Measurements from ENCODE around the gene ZBTB44. TPM values are rescaled to one million over a fixed set of nuclear protein-coding genes. Genes with fewer than 3 reads are reported as not detected.

Gene ZBTB44
- total and polyA plus RNA-seq, 4 experiments from 2014 or later, result 3.0 to 76.2 (median 40.7) TPM

GRCh38 chr11:130227373-130227772 lies 87.3 kb downstream of the ZBTB44 start:
- H3K4me3 ChIP-seq (ENCODE audit: low read length in 2 of 2), result no peak overlapping the region
- CTCF ChIA-PET (ENCODE audit: partially characterized antibody), result interaction anchor here (2.9 kb wide), 1 partner anchor 15 kb away, joined by 15 read pairs; no protein-coding TSS in a partner anchor

DNA sequence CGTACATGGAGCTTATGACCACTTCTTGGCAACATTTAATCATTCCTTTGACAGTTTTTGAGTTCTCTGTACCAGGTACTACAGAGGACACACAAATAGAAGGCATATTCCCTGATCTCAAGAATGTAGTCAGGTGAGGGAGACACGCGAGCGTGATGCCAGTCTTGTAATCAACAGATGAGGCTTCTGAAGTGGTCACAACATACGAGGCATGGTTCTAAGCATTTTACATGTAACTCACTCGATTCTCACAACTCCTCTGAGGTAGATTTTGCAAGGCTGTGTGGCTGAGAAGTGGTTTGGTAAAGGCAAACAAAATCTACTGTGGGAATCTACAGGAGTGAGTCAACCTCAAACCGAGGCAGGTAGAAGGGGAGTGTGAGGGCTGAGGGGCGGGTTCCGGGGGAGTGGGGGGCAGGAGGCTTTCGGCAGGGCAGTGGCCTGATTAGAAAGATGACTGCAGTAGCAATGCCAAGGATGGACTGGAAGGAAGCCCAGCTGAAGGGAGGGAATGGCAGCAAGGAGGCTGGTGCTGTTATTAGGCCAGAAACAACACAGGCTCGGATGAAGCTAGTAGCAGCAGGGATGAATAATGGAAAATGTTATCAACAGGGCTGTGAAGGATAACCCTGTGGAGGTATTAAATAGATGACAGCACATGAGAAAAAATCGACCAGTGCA lies 91.3 kb downstream of the ZBTB44 start:
- Mint-ChIP-seq H3K27me3 (no peaks in the 10 kb centered on the region), H3K36me3 (no peaks in the 10 kb centered on the region), H3K27ac (peak overlapping the region in 2 of 7 donors; percentile 8 to 35), H3K4me3 (peak overlapping the region in 1 of 8 donors; percentile 22), H3K9me3 (no peaks in the 10 kb centered on the region), H3K4me1 (peaks cover 3 to 11% (median 5%) of the 10 kb centered on the region in 4 donors)
- DNase-seq, result no peak
- Histone ChIP-seq H3K27me3 (ENCODE audit: insufficient read depth, low read length) (no peaks in the 10 kb centered on the region), H3K4me1 (ENCODE audit: insufficient read depth, low read length) (no peaks in the 10 kb centered on the region), H3K4me3 (ENCODE audit: low read length in 2 of 2) (no peak overlapping the region), H3K36me3 (ENCODE audit: insufficient read depth, low read length) (no peaks in the 10 kb centered on the region), H3K9me3 (ENCODE audit: control insufficient read depth in 1 of 2, low read length in 2 of 2) (no peaks in the 10 kb centered on the region), H3K27ac (ENCODE audit: low read depth, low read length) (no peak overlapping the region)
- intact Hi-C loops (cut with micrococcal nuclease), result no loop called here
- ChIA-PET POLR2A (ENCODE audit: partially characterized antibody) (no interaction called here), CTCF (ENCODE audit: partially characterized antibody) (interaction anchor here (1.2 kb wide), 1 partner anchor 10 kb away, joined by 6 read pairs; no protein-coding TSS in a partner anchor)

More at GRCh38 chr11:130227373-130227772, 87.3 kb downstream of the ZBTB44 start:
- no peak overlapping the region for H3K4me3 Mint-ChIP-seq
- Histone ChIP-seq H3K27me3 (ENCODE audit: insufficient read depth, low read length) (no peaks in the 10 kb centered on the region), H3K36me3 (ENCODE audit: insufficient read depth, low read length) (no peaks in the 10 kb centered on the region), H3K27ac (ENCODE audit: low read depth, low read length) (no peak overlapping the region), H3K9me3 (ENCODE audit: control insufficient read depth in 1 of 2, low read length in 2 of 2) (no peaks in the 10 kb centered on the region), H3K4me1 (ENCODE audit: insufficient read depth, low read length) (no peaks in the 10 kb centered on the region)
- peaks cover 0 to 4% of the 10 kb centered on the region in 2 donors for H3K36me3 Mint-ChIP-seq
- DNase-seq, result no peak
- no peaks in the 10 kb centered on the region for H3K9me3 Mint-ChIP-seq
- intact Hi-C loops (cut with micrococcal nuclease), result loop anchor here (5.0 kb wide), 1 partner anchor 85 kb away; the partner anchor contains the start of gene ZBTB44
- H3K27ac Mint-ChIP-seq, result no peak overlapping the region
- no peaks in the 10 kb centered on the region for H3K27me3 Mint-ChIP-seq
- POLR2A ChIA-PET (ENCODE audit: partially characterized antibody), result no interaction called here
- peaks cover 3 to 11% (median 5%) of the 10 kb centered on the region in 4 donors for H3K4me1 Mint-ChIP-seq

DNA sequence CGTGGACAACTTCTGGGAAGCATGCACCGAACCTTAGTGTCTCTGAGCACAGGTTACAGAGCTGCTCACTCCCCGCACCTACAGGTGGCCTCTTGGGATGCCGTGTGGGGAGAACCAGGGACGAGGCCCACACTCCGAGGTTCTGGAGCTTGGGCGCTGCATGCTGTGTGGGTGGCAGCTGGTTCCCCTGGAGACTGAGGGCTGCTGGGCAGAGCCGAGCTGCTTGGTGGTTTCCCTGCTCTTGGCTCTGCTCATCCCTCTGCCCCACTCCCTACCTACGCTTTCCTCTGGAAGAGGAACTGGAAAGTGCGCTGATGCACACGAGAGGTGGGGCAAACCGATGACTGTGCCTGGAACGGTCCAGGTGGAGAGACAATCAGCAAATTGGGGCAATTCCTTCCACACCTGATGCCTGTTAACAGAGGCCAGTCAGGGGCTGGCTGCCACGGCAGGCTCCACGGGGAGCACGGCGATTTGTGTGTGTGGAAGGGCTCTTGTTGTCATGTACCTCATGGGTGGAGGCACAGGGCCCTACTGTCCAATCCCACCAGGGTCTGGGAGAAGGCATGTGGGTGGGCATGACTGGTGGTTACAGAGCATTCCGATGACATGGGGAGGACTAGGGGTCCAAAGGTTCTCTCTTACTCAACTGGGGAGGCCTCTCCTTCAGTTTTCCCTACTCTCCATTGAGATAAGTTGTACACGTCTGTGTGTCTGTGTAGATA lies 94.2 kb downstream of the ZBTB44 start:
- no peak overlapping the region for H3K4me3 ChIP-seq (ENCODE audit: low read length in 2 of 2)
- H3K4me3 Mint-ChIP-seq, result no peak overlapping the region
- ChIA-PET POLR2A (ENCODE audit: partially characterized antibody) (no interaction called here), CTCF (ENCODE audit: partially characterized antibody) (no interaction called here)
- H3K27ac ChIP-seq (ENCODE audit: low read depth, low read length), result no peak overlapping the region
- H3K27me3 Mint-ChIP-seq, result no peaks in the 10 kb centered on the region
- H3K36me3 ChIP-seq (ENCODE audit: insufficient read depth, low read length), result no peaks in the 10 kb centered on the region
- H3K27ac Mint-ChIP-seq, result no peak overlapping the region
- no peaks in the 10 kb centered on the region for H3K4me1 ChIP-seq (ENCODE audit: insufficient read depth, low read length)
- no peaks in the 10 kb centered on the region for H3K36me3 Mint-ChIP-seq
- H3K4me1 Mint-ChIP-seq, result peaks cover 3 to 11% (median 5%) of the 10 kb centered on the region in 4 donors
- intact Hi-C loops (cut with micrococcal nuclease), result no loop called here
- H3K9me3 ChIP-seq (ENCODE audit: control insufficient read depth in 1 of 2, low read length in 2 of 2), result no peaks in the 10 kb centered on the region
- no peak for DNase-seq
- no peaks in the 10 kb centered on the region for H3K27me3 ChIP-seq (ENCODE audit: insufficient read depth, low read length)
- H3K9me3 Mint-ChIP-seq, result no peaks in the 10 kb centered on the region

GRCh38 chr11:130219148-130219547 lies 95.6 kb downstream of the ZBTB44 start:
- Histone ChIP-seq H3K9me3 (ENCODE audit: control insufficient read depth in 1 of 2, low read length in 2 of 2) (no peaks in the 10 kb centered on the region), H3K4me3 (ENCODE audit: low read length in 2 of 2) (no peak overlapping the region), H3K36me3 (ENCODE audit: insufficient read depth, low read length) (no peaks in the 10 kb centered on the region), H3K27me3 (ENCODE audit: insufficient read depth, low read length) (no peaks in the 10 kb centered on the region), H3K27ac (ENCODE audit: low read depth, low read length) (no peak overlapping the region), H3K4me1 (ENCODE audit: insufficient read depth, low read length) (no peaks in the 10 kb centered on the region)
- ChIA-PET POLR2A (ENCODE audit: partially characterized antibody) (no interaction called here), CTCF (ENCODE audit: partially characterized antibody) (no interaction called here)
- intact Hi-C loops (cut with micrococcal nuclease), result no loop called here
- no peaks in the 10 kb centered on the region for H3K27me3 Mint-ChIP-seq
- H3K27ac Mint-ChIP-seq, result no peak overlapping the region
- peaks cover 3 to 11% (median 5%) of the 10 kb centered on the region in 4 donors for H3K4me1 Mint-ChIP-seq
- no peaks in the 10 kb centered on the region for H3K9me3 Mint-ChIP-seq
- H3K4me3 Mint-ChIP-seq, result no peak overlapping the region
- no peaks in the 10 kb centered on the region for H3K36me3 Mint-ChIP-seq
- no peak for DNase-seq

- POLR2A ChIA-PET (ENCODE audit: partially characterized antibody), result no interaction called here
Measured at GRCh38 chr11:130218501-130219070, 96.1 kb downstream of the ZBTB44 start.

DNA sequence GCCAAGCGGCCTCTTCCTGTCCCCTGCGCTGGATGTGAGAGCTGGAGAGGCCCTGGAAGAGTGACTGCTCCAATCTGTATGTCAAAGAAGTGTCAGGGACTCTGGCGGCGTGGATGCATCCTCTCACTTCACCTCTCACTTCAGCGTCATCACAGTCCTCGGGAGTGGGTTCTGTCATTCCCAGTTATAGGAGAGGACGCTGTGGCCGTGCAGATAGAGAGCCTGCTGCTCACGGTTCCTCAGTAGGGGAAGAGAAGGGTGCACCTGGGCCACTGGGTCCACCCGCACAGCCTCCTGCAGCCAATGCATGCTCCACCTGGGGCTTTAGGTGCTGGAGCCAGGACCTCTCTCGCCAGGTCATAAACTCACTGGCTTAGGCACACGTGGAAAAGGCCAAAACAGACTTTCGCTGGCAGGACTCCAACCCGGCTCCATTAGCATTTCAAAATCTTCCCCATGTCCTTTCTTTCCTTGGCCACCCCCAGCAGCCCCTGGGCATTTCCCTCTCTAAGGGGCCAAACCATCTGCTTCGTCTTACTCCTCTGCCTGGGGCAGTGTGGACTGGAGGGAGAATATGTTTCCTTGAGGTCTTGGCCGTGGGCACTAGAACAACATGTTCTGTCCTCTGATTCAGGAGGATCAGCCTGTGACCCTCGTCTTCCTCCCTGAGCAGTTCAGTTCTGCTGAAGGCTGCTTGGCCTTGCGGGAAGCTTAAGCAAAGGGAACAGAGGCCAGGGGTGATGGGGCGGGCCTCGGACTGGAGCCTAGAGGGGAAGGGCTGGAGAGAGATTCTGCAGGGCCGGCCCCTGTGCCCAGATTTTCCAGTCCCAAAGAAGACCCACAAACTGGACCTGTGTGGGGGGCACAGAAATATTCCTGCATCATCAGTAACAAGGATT lies 97.3 kb downstream of the ZBTB44 start:
- H3K9me3 Mint-ChIP-seq, result no peaks in the 10 kb centered on the region
- no peaks in the 10 kb centered on the region for H3K27me3 Mint-ChIP-seq
- Histone ChIP-seq H3K27ac (ENCODE audit: low read depth, low read length) (no peak overlapping the region), H3K9me3 (ENCODE audit: control insufficient read depth in 1 of 2, low read length in 2 of 2) (no peaks in the 10 kb centered on the region), H3K4me1 (ENCODE audit: insufficient read depth, low read length) (peaks cover 7% of the 10 kb centered on the region), H3K27me3 (ENCODE audit: insufficient read depth, low read length) (no peaks in the 10 kb centered on the region), H3K4me3 (ENCODE audit: low read length in 2 of 2) (no peak overlapping the region), H3K36me3 (ENCODE audit: insufficient read depth, low read length) (no peaks in the 10 kb centered on the region)
- no peaks in the 10 kb centered on the region for H3K4me1 Mint-ChIP-seq
- no peak overlapping the region for H3K27ac Mint-ChIP-seq
- ChIA-PET CTCF (ENCODE audit: partially characterized antibody) (interaction anchor here (1.4 kb wide), 1 partner anchor 152 kb away, joined by 3 read pairs; no protein-coding TSS in a partner anchor), POLR2A (ENCODE audit: partially characterized antibody) (no interaction called here)
- no peak overlapping the region for H3K4me3 Mint-ChIP-seq
- no peaks in the 10 kb centered on the region for H3K36me3 Mint-ChIP-seq
- no peak for DNase-seq
- intact Hi-C loops (cut with micrococcal nuclease), result no loop called here

More at GRCh38 chr11:130218501-130219070, 96.1 kb downstream of the ZBTB44 start:
- CTCF ChIA-PET (ENCODE audit: partially characterized antibody), result interaction anchor here (1.4 kb wide), 1 partner anchor 151 kb away, joined by 3 read pairs; no protein-coding TSS in a partner anchor
- intact Hi-C loops (cut with micrococcal nuclease), result no loop called here
- H3K27me3 Mint-ChIP-seq, result no peaks in the 10 kb centered on the region
- H3K9me3 Mint-ChIP-seq, result no peaks in the 10 kb centered on the region
- H3K27ac Mint-ChIP-seq, result no peak overlapping the region
- no peaks in the 10 kb centered on the region for H3K4me1 ChIP-seq (ENCODE audit: insufficient read depth, low read length)
- H3K4me3 Mint-ChIP-seq, result no peak overlapping the region
- H3K4me3 ChIP-seq (ENCODE audit: low read length in 2 of 2), result no peak overlapping the region
- no peaks in the 10 kb centered on the region for H3K27me3 ChIP-seq (ENCODE audit: insufficient read depth, low read length)
- no peaks in the 10 kb centered on the region for H3K9me3 ChIP-seq (ENCODE audit: control insufficient read depth in 1 of 2, low read length in 2 of 2)
- no peaks in the 10 kb centered on the region for H3K36me3 ChIP-seq (ENCODE audit: insufficient read depth, low read length)
- H3K4me1 Mint-ChIP-seq, result peaks cover 3 to 6% (median 3%) of the 10 kb centered on the region in 4 donors
- H3K27ac ChIP-seq (ENCODE audit: low read depth, low read length), result no peak overlapping the region
- DNase-seq, result no peak
- H3K36me3 Mint-ChIP-seq, result no peaks in the 10 kb centered on the region
